22Rv1 (cell line): ENCODE results near the gene DRC1.

Source experiments
- H3K27ac ChIP-seq: fragments of 450-650 bp; 2 replicates; pipeline ENCODE4 v1.5.1; 2017
- ZFX ChIP-seq: fragments of 450-650 bp; IDR thresholded peaks from 2 replicates; pipeline ENCODE4 v1.6.1; 2017; ENCODE audit warnings: antibody characterized with exemption, borderline replicate concordance
- TF ChIP-seq, protein P1 (sequence below): fragments of 450-650 bp; IDR thresholded peaks from 2 replicates; pipeline ENCODE4 v1.5.1; 2017; ENCODE audit warnings: mild to moderate bottlenecking

The DRC1 gene

DNA sequence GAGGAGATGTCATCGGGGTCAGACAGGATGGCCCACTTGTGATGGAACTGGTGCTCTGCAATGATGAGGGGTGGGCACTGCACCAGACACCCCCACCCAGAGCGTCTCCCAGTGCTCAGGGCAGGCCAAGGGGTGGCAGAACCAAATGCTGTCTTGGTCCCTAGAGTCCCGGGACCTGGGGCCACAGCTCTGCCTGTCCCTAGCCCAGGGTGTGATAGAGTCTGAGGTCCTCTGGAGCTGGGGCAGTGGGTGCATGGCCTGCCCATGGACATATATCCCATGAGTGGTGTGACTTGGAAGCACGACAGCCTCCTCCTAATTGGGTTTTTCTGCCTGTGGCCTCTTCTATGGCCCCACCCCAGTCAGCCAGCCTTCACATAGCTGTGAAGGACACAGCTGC is 82.9 kb downstream of the DRC1 start:
- TF ChIP-seq, protein P1, sequence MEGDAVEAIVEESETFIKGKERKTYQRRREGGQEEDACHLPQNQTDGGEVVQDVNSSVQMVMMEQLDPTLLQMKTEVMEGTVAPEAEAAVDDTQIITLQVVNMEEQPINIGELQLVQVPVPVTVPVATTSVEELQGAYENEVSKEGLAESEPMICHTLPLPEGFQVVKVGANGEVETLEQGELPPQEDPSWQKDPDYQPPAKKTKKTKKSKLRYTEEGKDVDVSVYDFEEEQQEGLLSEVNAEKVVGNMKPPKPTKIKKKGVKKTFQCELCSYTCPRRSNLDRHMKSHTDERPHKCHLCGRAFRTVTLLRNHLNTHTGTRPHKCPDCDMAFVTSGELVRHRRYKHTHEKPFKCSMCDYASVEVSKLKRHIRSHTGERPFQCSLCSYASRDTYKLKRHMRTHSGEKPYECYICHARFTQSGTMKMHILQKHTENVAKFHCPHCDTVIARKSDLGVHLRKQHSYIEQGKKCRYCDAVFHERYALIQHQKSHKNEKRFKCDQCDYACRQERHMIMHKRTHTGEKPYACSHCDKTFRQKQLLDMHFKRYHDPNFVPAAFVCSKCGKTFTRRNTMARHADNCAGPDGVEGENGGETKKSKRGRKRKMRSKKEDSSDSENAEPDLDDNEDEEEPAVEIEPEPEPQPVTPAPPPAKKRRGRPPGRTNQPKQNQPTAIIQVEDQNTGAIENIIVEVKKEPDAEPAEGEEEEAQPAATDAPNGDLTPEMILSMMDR = no peak
- no peak for TF ChIP-seq ZFX
- no peak overlapping the region for H3K27ac ChIP-seq

DNA sequence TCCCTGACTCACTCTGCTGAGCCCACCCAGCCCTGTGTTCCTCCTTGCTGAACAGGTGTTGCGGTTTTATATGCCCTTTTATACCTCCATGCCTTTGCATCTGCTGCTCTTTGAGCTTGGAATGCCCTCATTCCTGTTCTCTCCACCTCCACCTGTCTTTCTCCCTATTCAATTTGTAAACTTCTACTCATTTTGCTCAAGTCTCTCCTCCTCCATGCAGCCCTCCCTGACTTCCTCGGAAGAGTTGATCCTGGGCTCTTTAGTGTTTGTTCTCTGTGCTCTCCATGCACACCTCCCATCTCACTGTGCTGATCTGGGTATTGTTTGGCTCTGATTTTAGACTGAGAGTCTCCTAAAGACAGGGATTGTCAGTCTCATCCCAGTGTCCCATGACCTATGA is 83.4 kb downstream of the DRC1 start:
- H3K27ac ChIP-seq = no peak overlapping the region
- TF ChIP-seq, protein P1 = no peak
- no peak for TF ChIP-seq ZFX

DNA sequence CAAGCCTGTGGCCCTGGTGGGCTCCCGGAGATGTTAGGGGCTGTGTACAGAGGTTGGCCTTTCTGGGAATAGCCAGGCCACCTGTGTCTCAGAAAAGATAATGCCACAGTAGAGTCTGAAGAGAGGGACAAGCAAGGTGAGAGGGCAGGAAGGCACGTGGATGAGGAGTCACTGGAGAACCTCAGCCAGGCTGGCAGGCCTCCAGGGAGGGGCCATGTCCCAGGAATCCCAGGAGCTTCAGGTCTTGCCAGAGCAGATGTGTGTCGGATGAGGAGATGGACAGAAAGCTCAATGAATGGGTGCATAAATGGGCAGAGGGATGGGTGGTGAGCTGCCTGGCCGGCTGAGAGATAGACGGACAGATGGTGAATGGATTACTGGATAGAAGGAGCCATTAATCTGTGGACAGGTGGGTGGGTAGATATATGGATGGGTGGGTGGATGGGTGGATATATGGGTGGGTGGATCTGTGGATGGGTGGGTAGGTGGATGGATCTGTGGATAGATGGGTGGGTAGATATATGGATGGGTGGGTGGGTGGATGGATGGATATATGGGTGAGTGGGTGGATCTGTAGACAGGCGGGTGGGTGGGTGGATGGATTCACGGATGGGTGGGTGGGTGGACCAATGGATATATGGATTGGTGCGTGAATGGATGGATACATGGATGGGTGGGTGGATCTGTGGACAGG is 84.2 kb downstream of the DRC1 start:
- TF ChIP-seq, protein P1 = no peak
- TF ChIP-seq ZFX = no peak
- H3K27ac ChIP-seq = no peak overlapping the region

DNA sequence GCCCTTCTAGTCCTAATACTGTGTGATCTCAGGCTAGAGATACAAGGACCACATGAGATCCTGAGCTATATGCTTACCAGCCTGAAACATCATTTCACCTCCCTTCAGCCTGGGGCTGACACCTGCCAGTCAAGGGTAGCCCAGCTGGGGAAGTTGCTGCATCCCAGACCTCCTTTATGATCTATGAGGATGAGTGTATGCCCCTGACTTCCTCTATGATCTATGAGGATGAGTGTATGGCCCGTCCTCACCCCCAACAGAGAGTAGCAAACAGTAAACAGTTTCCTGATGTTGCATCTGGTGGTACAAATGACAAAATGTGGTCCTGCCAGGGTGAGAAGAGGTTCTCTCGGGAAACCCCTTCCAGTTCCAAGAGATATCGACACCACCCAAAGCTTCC is 85.1 kb downstream of the DRC1 start:
- TF ChIP-seq, protein P1 = no peak
- no peak overlapping the region for H3K27ac ChIP-seq

DNA sequence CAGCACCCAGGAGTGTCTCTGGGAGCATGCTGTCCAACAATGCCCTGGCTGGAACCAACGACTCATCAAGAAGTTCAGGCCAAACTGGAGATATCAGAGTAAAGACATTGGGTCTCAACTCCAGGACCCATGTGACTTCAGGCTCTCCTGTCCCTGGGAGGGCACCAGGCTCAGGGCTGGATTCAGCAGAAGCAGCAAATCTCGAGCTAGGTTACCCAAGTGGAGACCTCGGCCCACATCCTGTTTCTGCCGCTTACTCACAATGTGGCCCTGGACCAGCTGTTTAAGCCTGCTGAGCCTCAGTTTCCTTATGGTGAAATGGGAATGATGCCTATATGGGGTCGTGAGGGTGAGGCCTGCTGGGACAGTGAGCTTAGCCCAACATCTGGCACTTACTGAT is 85.5 kb downstream of the DRC1 start:
- no peak overlapping the region for H3K27ac ChIP-seq
- no peak for TF ChIP-seq ZFX
- TF ChIP-seq, protein P1 = no peak

DNA sequence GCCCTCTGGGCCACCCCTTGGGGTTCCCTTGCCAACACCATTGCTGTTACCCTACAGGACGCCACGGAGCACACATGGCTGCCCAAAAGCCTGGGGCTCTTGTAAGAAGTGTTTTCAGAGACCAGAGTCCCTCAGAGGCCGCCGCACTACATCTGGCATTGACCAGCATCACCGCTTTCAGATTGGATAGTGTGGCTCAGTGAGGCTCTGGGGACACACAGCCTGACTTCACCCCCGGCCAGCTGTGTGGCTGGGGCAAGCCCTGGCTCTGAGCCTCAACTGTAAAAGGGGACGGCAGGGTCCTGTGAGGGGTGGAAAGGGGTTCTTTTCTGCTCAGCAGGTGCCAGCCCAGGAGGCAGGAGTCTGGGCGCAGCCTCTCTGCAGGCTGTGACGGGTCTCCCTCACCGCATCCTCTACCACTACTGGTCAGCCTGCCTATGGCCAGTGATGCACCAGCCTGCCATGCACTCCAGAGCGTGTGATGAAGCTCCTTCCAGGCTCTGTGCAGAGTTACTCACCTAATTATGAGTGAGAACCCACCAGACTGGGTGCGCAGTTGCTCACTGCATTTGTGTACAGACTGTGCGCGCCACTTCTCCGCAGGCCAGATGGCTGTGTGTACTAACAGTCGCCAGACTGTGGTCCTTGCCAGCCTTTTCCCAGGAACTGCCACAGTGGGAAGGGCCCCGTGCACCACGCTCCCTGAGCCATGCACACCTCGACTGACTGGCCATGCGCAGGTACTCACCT is 86.9 kb downstream of the DRC1 start:
- no peak for TF ChIP-seq ZFX
- TF ChIP-seq, protein P1 = no peak
- no peak overlapping the region for H3K27ac ChIP-seq

DNA sequence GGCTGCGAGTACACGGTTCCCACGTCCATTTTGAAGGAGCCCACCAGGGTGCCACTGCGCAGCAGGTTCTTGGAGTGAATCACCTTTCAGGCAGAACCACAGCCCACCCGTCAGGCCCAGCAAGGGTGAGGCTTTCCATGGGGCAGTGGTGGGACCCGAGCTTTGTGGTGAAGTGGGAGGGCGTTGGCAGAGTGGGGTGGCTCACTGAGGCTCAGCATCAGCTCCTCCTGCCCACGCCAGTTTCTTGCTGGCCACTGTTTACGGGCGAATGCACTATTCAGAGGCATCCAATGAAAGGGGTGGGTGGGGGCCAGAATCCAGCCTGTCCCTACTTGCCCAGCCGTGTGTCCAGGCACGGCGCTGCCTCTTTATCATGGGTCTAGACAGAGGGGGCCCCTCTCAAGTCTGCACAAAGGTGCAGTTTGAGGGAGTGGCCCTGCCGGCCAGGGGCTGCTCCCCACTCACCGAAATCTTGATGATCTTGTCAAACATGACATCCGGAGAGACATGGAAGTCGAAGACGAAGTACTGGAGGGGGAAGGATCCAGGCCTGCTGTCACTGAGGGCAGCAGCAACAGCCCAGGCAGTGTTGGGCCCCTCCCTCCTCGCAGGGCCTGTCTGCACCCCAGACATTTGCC is 87.6 kb downstream of the DRC1 start:
- no peak overlapping the region for H3K27ac ChIP-seq
- TF ChIP-seq, protein P1 = no peak
- no peak for TF ChIP-seq ZFX
